CD4-positive, CD25-positive, alpha-beta regulatory T cell (primary cell): ENCODE data around the gene ZMYND8. TPM values are rescaled to one million over a fixed set of nuclear protein-coding genes. Genes with fewer than 3 reads are reported as not detected.
"Not testable (repeated sequence)": the region's sequence is repeated elsewhere in the genome, so short reads cannot be mapped to it uniquely, and the experiment has no call there.

ENCODE experiments used
- ATAC-seq, 2 donors: fragments of 150-1000 bp; cut with Tn5 transposase; one replicate each; pipeline ENCODE4 v1.10.0; 2021; ENCODE audit warnings: low read depth in 2 of 2, moderate number of reproducible peaks in 2 of 2, moderate library complexity in 1 of 2
- DNase-seq, 3 donors: peaks; one replicate each; pipeline versions ENCODE4 v3.0.0 to v3.0.0-alpha.2; 2012 to 2022; ENCODE audit warnings: mixed read lengths in 1 of 3
- H3K27ac ChIP-seq: one replicate; pipeline ENCODE4 v1.7.0; 2013; ENCODE audit warnings: mild to moderate bottlenecking, low read length; ENCODE audit not compliant: insufficient read depth, poor library complexity, severe bottlenecking
- H3K27me3 ChIP-seq: one replicate; pipeline ENCODE4 v1.7.0; 2013; ENCODE audit warnings: low read length; ENCODE audit not compliant: control insufficient read depth, insufficient read depth
- H3K36me3 ChIP-seq: one replicate; pipeline ENCODE4 v1.7.0; 2013; ENCODE audit warnings: mild to moderate bottlenecking, low read length, moderate library complexity; ENCODE audit not compliant: control insufficient read depth, insufficient read depth
- H3K4me1 ChIP-seq: 2 replicates; pipeline ENCODE4 v1.7.0; 2013; ENCODE audit warnings: mild to moderate bottlenecking, low read length; ENCODE audit not compliant: insufficient read depth, control insufficient read depth, poor library complexity, severe bottlenecking
- H3K4me3 ChIP-seq: one replicate; pipeline ENCODE4 v1.7.0; 2013; ENCODE audit warnings: low read depth, mild to moderate bottlenecking, low read length, moderate library complexity
- H3K9me3 ChIP-seq, 2 experiments: 1 replicate in 1 of 2; 2 replicates in 1 of 2; pipeline ENCODE4 v1.7.0; 2013; ENCODE audit warnings: low read length in 2 of 2, mild to moderate bottlenecking in 1 of 2, moderate library complexity in 1 of 2; ENCODE audit not compliant: control insufficient read depth in 2 of 2
- H3K27ac Mint-ChIP-seq, 3 donors: one replicate each; pipeline ENCODE4 v1.8.0; 2020 to 2022; ENCODE audit warnings: mild to moderate bottlenecking in 3 of 3, mixed read lengths in 3 of 3, moderate library complexity in 2 of 3
- H3K27me3 Mint-ChIP-seq: one replicate; pipeline ENCODE4 v1.8.0; 2022; ENCODE audit warnings: mild to moderate bottlenecking, mixed read lengths
- H3K36me3 Mint-ChIP-seq: one replicate; pipeline ENCODE4 v1.8.0; 2020; ENCODE audit warnings: mixed read lengths
- H3K4me1 Mint-ChIP-seq, 4 donors: one replicate each; pipeline ENCODE4 v1.8.0; 2020 to 2022; ENCODE audit warnings: mixed read lengths in 4 of 4, mild to moderate bottlenecking in 1 of 4
- H3K4me3 Mint-ChIP-seq, 4 donors: one replicate each; pipeline ENCODE4 v1.8.0; 2020 to 2022; ENCODE audit warnings: mild to moderate bottlenecking in 4 of 4, mixed read lengths in 4 of 4, moderate library complexity in 3 of 4
- H3K9me3 Mint-ChIP-seq, 7 donors: one replicate each; pipeline ENCODE4 v1.8.0; 2020 to 2022; ENCODE audit warnings: mixed read lengths in 7 of 7, mild to moderate bottlenecking in 3 of 7, moderate library complexity in 2 of 7
- polyA plus RNA-seq, 4 donors: library from polyadenylated mRNA; unstranded; fragments of 300-500 nt; fragmentation: Illumina TruSeq; gene quantifications; one replicate each; pipeline ENCODE4 v1.2.3, GENCODE V29; 2021
- total RNA-seq: library from RNA; stranded (reverse); gene quantifications from one replicate; pipeline ENCODE4 v1.2.3, GENCODE V29; 2022

ZMYND8 gene
- total and polyA plus RNA-seq, 5 donors from 2014 or later: 7.5 to 47.2 (median 8.9) TPM

DNA sequence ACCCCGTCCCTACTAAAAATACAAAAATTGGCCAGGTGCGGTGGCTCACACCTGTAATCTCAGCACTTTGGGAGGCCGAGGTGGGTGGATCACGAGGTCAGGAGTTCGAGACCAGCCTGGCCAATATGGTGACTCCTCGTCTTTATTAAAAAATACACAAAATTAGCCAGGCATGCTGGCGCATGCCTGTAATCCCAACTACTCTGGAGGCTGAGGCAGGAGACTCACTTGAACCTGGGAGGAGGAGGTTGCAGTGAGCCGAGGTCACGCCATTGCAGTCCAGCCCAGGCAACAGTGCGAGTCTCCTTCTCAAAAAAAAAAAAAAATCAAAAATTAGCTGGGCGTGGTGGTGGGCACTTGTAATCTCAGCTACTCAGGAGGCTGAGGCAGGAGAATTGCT is 9.8 kb upstream of the ZMYND8 start:
- H3K9me3 ChIP-seq, H3K27ac ChIP-seq, H3K36me3 ChIP-seq, H3K9me3 Mint-ChIP-seq, DNase-seq, H3K4me1 Mint-ChIP-seq, H3K4me1 ChIP-seq, H3K4me3 ChIP-seq, H3K27ac Mint-ChIP-seq, H3K36me3 Mint-ChIP-seq, H3K27me3 Mint-ChIP-seq, ATAC-seq, H3K27me3 ChIP-seq, H3K4me3 Mint-ChIP-seq: not testable (repeated sequence)

DNA sequence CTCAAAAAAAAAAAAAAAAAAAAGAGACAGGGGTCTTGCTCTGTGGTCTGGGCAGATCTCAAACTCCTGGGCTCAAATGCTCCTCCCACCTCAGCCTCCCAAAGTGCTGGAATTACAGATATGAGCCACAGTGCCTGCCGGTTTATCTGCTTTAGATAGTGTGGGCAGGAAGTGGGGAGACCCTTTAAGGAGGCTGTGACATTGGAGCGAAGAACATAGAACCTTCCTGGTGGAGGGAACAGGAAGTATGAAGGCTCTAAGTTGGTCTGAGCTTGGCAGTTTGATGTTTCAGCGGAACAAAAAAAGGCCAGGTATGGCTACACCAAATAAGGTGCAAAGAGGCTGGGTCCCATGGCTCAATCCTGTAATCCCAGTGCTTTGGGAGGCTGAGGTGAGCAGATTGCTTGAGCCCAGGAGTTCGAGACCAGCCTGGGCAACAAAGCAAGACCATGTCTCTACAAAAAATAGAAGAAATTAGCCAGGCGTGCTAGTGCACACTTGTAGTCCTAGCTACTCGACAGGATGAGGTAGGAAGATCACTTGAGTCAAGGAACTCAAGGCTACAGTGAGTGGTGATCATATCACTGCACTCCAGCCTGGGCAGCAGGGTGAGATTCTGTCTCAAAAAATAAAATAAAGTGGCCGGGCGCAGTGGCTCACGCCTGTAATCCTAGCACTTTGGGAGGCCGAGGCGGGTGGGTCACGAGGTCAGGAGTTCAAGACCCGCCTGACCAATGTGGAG is 8.7 kb upstream of the ZMYND8 start:
- no peak for DNase-seq
- H3K27ac Mint-ChIP-seq: no peak overlapping the region
- no peak overlapping the region for H3K4me3 Mint-ChIP-seq

DNA sequence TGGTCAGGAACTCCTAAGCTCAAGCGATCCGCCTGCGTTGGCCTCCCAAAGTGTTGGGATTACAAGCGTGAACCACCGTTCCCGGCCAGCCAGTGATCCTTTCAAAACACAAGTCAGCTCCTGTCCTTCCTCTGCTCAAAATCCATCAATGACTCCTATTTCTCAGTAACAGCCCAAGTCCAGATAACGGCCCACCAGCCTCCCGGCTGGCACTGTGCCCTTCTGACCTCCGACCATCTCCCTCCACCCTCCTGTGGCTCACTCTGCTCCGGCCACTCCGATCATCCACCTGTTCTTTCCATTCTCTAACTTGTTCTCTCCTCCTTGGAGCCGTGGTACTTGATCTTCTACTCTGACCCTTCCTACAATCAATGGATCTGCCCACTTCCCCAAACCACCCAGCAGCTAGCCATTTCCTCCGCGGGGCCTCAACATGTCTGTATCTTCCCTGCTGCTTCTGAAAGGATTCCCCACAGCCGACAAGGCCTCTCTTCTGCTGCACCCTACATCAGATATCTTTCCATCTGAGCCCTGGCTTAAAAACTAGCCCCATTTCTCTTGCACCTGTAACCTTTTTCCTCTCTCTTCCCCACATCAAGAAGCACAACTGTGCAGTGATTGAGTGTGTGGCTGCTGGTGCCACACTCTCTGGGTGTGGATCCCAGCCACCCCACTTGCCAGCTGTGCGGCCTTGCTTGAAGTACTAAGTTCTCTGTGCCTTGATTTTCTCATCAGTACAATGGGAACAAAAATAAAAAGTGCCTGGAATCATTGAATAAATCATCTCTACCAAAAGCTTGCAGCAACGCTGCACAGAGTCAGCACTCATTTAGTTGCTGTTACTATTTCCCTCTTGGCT is 6.1 kb upstream of the ZMYND8 start:
- Mint-ChIP-seq H3K36me3 (no peaks in the 10 kb centered on the region), H3K9me3 (no peaks in the 10 kb centered on the region), H3K4me3 (no peak overlapping the region), H3K27me3 (peaks cover 4% of the 10 kb centered on the region), H3K27ac (peak overlapping the region in 1 of 3 donors; percentile 72), H3K4me1 (peaks cover 2 to 26% (median 12%) of the 10 kb centered on the region in 4 donors)
- no peaks in the 10 kb centered on the region for H3K9me3 ChIP-seq
- H3K27me3 ChIP-seq: no peaks in the 10 kb centered on the region
- no peak overlapping the region for H3K4me3 ChIP-seq
- H3K4me1 ChIP-seq: peaks cover 3% of the 10 kb centered on the region
- DNase-seq: no peak
- H3K27ac ChIP-seq: no peak overlapping the region
- no peak for ATAC-seq
- H3K36me3 ChIP-seq: no peaks in the 10 kb centered on the region

More for the DNA sequence above, 8.7 kb upstream of the ZMYND8 start:
- Mint-ChIP-seq H3K36me3 (no peaks in the 10 kb centered on the region), H3K9me3 (no peaks in the 10 kb centered on the region), H3K4me1 (peaks cover 0 to 9% (median 2%) of the 10 kb centered on the region in 4 donors), H3K27me3 (peaks cover 7% of the 10 kb centered on the region)
- Histone ChIP-seq H3K4me1 (no peaks in the 10 kb centered on the region), H3K27ac (no peak overlapping the region), H3K9me3 (no peaks in the 10 kb centered on the region), H3K36me3 (no peaks in the 10 kb centered on the region), H3K4me3 (no peak overlapping the region), H3K27me3 (no peaks in the 10 kb centered on the region)
- no peak for ATAC-seq

DNA sequence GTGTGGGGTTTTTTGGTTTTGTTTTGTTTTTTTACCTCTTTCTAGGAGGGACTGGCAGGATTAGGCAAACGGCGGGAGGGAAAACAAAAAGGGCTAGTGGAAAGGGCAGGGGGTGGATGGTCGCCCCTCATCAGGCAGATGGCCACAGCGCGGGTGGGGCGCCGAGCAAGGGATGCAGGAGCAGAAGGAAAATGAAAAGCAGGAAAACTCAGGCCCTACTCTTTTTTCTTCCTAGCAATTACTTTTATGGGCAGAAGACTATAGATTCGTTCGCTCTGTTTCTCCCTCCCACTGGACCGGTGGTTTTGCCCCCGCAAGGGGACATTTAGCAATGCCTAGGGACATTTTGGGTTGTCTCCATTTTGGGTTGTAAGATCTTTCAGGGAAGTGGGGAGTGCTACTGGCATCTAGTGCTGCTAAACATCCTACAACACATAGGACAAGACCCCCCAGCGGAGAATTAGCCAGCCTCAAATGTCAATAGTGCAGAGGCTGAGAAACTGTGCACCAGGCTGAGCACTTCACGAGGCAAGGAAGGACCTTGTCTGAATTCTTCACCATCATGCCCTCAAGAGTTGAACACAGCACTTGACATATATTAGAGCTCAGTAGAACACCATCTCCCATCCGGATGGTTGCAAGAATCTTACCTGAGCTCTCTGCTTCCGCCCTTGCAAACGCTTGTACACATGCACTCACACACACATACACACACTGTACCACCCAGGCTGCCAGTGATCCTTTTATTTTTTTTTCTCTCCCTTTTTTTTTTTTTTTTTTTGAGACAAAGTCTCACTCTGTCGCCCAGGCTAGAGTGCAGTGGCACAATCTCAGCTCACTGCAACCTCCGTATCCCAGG is 4.8 kb upstream of the ZMYND8 start:
- H3K9me3 ChIP-seq: no peaks in the 10 kb centered on the region
- no peaks in the 10 kb centered on the region for H3K27me3 ChIP-seq
- peaks cover 16% of the 10 kb centered on the region for H3K4me1 ChIP-seq
- no peaks in the 10 kb centered on the region for H3K36me3 ChIP-seq
- peaks cover 3% of the 10 kb centered on the region for H3K36me3 Mint-ChIP-seq
- H3K27ac ChIP-seq: no peak overlapping the region
- DNase-seq (no peak), ATAC-seq (no peak)
- H3K4me1 Mint-ChIP-seq: peaks cover 11 to 39% (median 19%) of the 10 kb centered on the region in 4 donors
- no peak overlapping the region for H3K4me3 ChIP-seq
- no peaks in the 10 kb centered on the region for H3K9me3 Mint-ChIP-seq
- H3K27me3 Mint-ChIP-seq: no peaks in the 10 kb centered on the region
- peak overlapping the region in 2 of 3 donors; percentile 51 to 64 for H3K27ac Mint-ChIP-seq
- peak overlapping the region in 2 of 4 donors; percentile 17 to 49 for H3K4me3 Mint-ChIP-seq

DNA sequence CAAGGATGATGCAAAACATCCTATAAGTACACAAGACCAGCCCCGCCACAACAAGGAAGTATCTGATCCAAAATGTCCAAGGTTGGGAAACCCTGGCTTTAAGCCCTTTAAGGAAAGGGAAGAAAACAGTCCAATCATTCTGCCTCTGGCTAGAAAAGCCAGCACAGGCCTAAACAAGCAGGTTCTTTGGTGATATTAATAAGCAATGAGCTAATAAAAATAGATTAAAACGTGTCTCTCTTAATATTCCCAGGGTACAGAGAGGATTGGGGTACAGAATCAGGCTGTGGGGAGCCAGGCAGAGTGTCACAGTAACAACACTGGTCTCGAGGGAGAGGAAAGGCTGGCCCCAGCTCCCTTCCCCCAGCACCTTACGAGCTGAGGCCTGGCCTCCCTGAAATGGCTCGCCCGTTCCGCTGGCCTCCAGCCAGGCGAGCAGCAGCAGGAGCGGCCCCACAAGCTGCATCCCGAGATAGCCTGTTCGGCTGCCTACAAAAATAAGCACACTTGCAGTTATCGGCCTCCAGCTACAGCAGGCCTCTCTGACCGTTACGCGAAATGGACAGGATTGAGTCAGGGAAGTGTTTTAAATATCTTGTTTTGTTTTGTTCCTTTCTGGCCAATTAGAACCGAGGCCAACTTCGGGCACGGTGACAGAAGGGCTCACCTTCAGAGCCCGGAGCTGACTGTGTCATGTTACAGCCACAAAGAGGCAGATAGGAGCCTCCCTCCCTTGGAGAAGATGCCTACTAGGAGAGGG is 4.0 kb upstream of the ZMYND8 start:
- Mint-ChIP-seq H3K4me3 (peak overlapping the region in 1 of 4 donors; percentile 17), H3K27me3 (no peaks in the 10 kb centered on the region), H3K36me3 (peaks cover 3% of the 10 kb centered on the region), H3K9me3 (no peaks in the 10 kb centered on the region), H3K27ac (peak overlapping the region in 2 of 3 donors; percentile 6 to 34), H3K4me1 (peaks cover 11 to 44% (median 22%) of the 10 kb centered on the region in 4 donors)
- Histone ChIP-seq H3K4me3 (no peak overlapping the region), H3K27ac (no peak overlapping the region), H3K36me3 (no peaks in the 10 kb centered on the region), H3K27me3 (no peaks in the 10 kb centered on the region), H3K4me1 (peaks cover 24% of the 10 kb centered on the region), H3K9me3 (no peaks in the 10 kb centered on the region)
- ATAC-seq (no peak), DNase-seq (no peak)

DNA sequence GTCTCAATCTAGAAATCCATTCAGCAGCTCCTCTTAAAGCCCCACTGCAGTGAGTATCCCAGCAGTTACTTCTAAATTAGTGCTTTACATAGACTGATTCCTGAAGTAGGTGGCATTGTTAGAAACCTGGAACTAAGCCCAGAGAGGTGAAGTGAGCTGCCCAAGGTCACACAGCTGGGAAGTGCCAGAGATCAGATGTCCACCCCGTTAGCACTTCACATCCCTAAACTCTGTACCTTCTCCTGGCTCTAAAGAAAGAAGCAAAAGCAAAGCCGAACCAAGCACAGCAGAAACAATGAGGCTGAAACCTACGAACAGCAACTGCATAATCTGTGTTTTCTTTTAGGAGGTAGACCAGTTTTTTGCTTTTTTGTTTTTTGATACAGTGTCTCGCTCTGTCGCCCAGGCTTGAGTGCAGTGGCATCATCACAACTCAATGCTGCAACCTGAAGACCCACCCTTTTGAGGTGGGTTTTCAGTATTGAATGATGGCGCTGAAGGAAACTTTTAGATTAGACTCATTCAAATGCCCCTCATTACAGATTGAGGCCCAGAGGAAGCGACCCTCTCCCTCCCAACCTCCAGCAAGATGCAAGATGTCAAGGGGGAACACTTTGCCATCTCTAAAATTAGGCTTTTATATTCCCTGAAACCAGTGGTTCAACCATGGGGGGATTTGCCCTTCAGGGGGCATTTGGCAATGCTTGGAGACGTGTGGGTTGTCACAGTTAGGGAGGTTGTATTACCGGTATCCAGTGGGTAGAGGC is 3.2 kb upstream of the ZMYND8 start:
- Histone ChIP-seq H3K27ac (no peak overlapping the region), H3K4me3 (no peak overlapping the region), H3K27me3 (no peaks in the 10 kb centered on the region), H3K4me1 (peaks cover 32% of the 10 kb centered on the region), H3K9me3 (no peaks in the 10 kb centered on the region), H3K36me3 (no peaks in the 10 kb centered on the region)
- Mint-ChIP-seq H3K27ac (peak overlapping the region; percentile 60 to 83 (median 66)), H3K9me3 (no peaks in the 10 kb centered on the region), H3K27me3 (no peaks in the 10 kb centered on the region), H3K4me3 (peak overlapping the region in 2 of 4 donors; percentile 26 to 84), H3K36me3 (peaks cover 10% of the 10 kb centered on the region), H3K4me1 (peaks cover 17 to 41% (median 26%) of the 10 kb centered on the region in 4 donors)
- no peak for DNase-seq
- no peak for ATAC-seq
